Right lobe of liver (tissue), 6 donors: ENCODE results near the gene SH3GL2. TPM values are rescaled to one million over a fixed set of nuclear protein-coding genes. Genes with fewer than 3 reads are reported as not detected.
A peak's percentile ranks its signal among the peaks of the same experiment; 100 is the strongest.

Source experiments
- ATAC-seq, 4 donors: fragments of 200-7000 bp; cut with Tn5 transposase; one replicate each; pipeline ENCODE4 v1.9.1; 2020; ENCODE audit warnings: mild to moderate bottlenecking in 4 of 4, moderate library complexity in 4 of 4
- DNase-seq, 3 donors: peaks; one replicate each; pipeline ENCODE4 v3.0.0-alpha.2; 2020
- H3K27ac ChIP-seq, 3 donors: fragments of 200-600 bp; one replicate each; pipeline ENCODE4 v1.8.0; 2022
- H3K27me3 ChIP-seq, 2 donors: fragments of 200-600 bp; one replicate each; pipeline ENCODE4 v1.8.0; 2022
- H3K36me3 ChIP-seq, 4 donors: fragments of 200-600 bp; sonication (generic) in 1 of 4; one replicate each; pipeline versions ENCODE4 v1.5.1 to v1.8.0; 2017 to 2022; ENCODE audit warnings: control low read depth in 1 of 4
- H3K4me1 ChIP-seq, 4 donors: fragments of 200-600 bp; sonication (generic) in 1 of 4; one replicate each; pipeline versions ENCODE4 v1.5.1 to v1.8.0; 2017 to 2022; ENCODE audit warnings: control low read depth in 1 of 4
- H3K4me3 ChIP-seq, 3 donors: fragments of 200-600 bp; one replicate each; pipeline ENCODE4 v1.8.0; 2022
- H3K9me3 ChIP-seq, 4 donors: fragments of 200-600 bp; sonication (generic) in 1 of 4; one replicate each; pipeline versions ENCODE4 v1.5.1 to v1.8.0; 2017 to 2022; ENCODE audit warnings: control low read depth in 1 of 4
- CTCF ChIP-seq, 4 donors: fragments of 200-600 bp in 3 of 4; fragments of 450-650 bp in 1 of 4; IDR thresholded peaks; one replicate each; pipeline versions ENCODE4 v1.5.1 to v1.8.0; 2016 to 2022; ENCODE audit warnings: antibody characterized with exemption in 4 of 4, mild to moderate bottlenecking in 2 of 4
- POLR2A ChIP-seq: fragments of 450-650 bp; IDR thresholded peaks from one replicate; pipeline ENCODE4 v1.6.1; 2017; ENCODE audit warnings: antibody characterized with exemption, mild to moderate bottlenecking
- WGBS: methylation state at CpG from one replicate; pipeline ENCODE4 v1.1.6; 2018; ENCODE audit warnings: low coverage, low lambda C conversion rate; ENCODE audit not compliant: insufficient coverage; ENCODE audit errors: missing lambda C conversion rate; 5-methylcytosine and 5-hydroxymethylcytosine counted together
- intact Hi-C, 2 donors: fragments of 100-400 bp; cut with DNase I; formaldehyde crosslinking; loops; one replicate each; pipeline versions ENCODE4 v1.11.2 to v1.14.1; 2022
- total RNA-seq, 6 experiments: library from RNA; depleted of rRNA in 2 of 6; stranded (reverse); fragments of >200 nt in 2 of 6; fragmentation: NEBNext Ultra II Directional in 3 of 6; extraction: Animal tissue kit (Norgen Biotek cat#: 25700) in 3 of 6; gene quantifications; one replicate each; pipeline versions ENCODE4 v1.1.0 to v1.2.4, GENCODE V29; 2016 to 2023
- donor health status: DM: no; HTN: yes; CAD: no.
- donor health status: DM: no; HTN: no; CAD: no.
- donor health status: DM: no; HTN: no; CAD: no.
- donor health status: DM: no; HTN: yes; CAD: no.
- donor health status: DM: no; HTN: yes; CAD: no.

SH3GL2 gene
- total RNA-seq, 6 experiments from 2014 or later: 0.07 to 0.09 TPM; not detected in 4

- H3K4me3 ChIP-seq: no peak overlapping the region
- 34% methylated on average over 2 of the region's 2 CpGs for WGBS
- H3K27me3 ChIP-seq: no peaks in the 10 kb centered on the region
- no peaks in the 10 kb centered on the region for H3K4me1 ChIP-seq
- ATAC-seq: no peak
- H3K9me3 ChIP-seq: no peaks in the 10 kb centered on the region
- no peak for DNase-seq
- no peak overlapping the region for H3K27ac ChIP-seq
- H3K36me3 ChIP-seq: no peaks in the 10 kb centered on the region
- TF ChIP-seq POLR2A (no peak), CTCF (IDR thresholded peaks at IDR 0.05) (no peak)
- intact Hi-C loops: loop anchor here in 1 of 2 donors (10.0 kb wide), 2 partner anchors 266 to 414 kb away; no protein-coding TSS in a partner anchor
These were observed 221.6 kb downstream of the SH3GL2 start for GRCh38 chr9:17800418-17800817.

GRCh38 chr9:17802249-17802857 is 223.5 kb downstream of the SH3GL2 start:
- no peak overlapping the region for H3K27ac ChIP-seq
- ATAC-seq (peak in 3 of 4 donors; percentile 37 to 50 (median 46)), DNase-seq (no peak)
- intact Hi-C loops: loop anchor here in 1 of 2 donors (10.0 kb wide), 2 partner anchors 268 to 412 kb away; no protein-coding TSS in a partner anchor
- no peaks in the 10 kb centered on the region for H3K9me3 ChIP-seq
- no peaks in the 10 kb centered on the region for H3K27me3 ChIP-seq
- WGBS: 39% methylated on average over 3 of the region's 3 CpGs
- H3K4me1 ChIP-seq: no peaks in the 10 kb centered on the region
- H3K4me3 ChIP-seq: no peak overlapping the region
- H3K36me3 ChIP-seq: no peaks in the 10 kb centered on the region
- no peak for TF ChIP-seq POLR2A
- TF ChIP-seq CTCF (IDR thresholded peaks at IDR 0.05): peak; percentile 47 to 64 (median 57)

GRCh38 chr9:17807613-17808282 is 228.9 kb downstream of the SH3GL2 start:
- no peaks in the 10 kb centered on the region for H3K9me3 ChIP-seq
- TF ChIP-seq POLR2A (no peak), CTCF (IDR thresholded peaks at IDR 0.05) (no peak)
- 45% methylated on average over 2 of the region's 2 CpGs for WGBS

GRCh38 chr9:17810317-17810716 is 231.5 kb downstream of the SH3GL2 start:
- DNase-seq: no peak
- no peaks in the 10 kb centered on the region for H3K36me3 ChIP-seq
- no peak overlapping the region for H3K4me3 ChIP-seq
- no peak for ATAC-seq
- peaks cover 0 to 8% (median 0%) of the 10 kb centered on the region in 4 donors for H3K4me1 ChIP-seq
- no peak overlapping the region for H3K27ac ChIP-seq
- 56% methylated on average over 4 of the region's 4 CpGs for WGBS
- H3K27me3 ChIP-seq: no peaks in the 10 kb centered on the region
- intact Hi-C loops: loop anchor here in 1 of 2 donors (5.0 kb wide), 1 partner anchor 397 kb away; no protein-coding TSS in a partner anchor
- TF ChIP-seq POLR2A: no peak
- no peak for TF ChIP-seq CTCF (IDR thresholded peaks at IDR 0.05)
- no peaks in the 10 kb centered on the region for H3K9me3 ChIP-seq

More at GRCh38 chr9:17807613-17808282, 228.9 kb downstream of the SH3GL2 start:
- intact Hi-C loops: loop anchor here in 1 of 2 donors (10.0 kb wide), 2 partner anchors 273 to 407 kb away; no protein-coding TSS in a partner anchor
- Histone ChIP-seq H3K27me3 (no peaks in the 10 kb centered on the region), H3K36me3 (no peaks in the 10 kb centered on the region), H3K4me1 (peaks cover 0 to 8% (median 0%) of the 10 kb centered on the region in 4 donors), H3K4me3 (no peak overlapping the region), H3K27ac (no peak overlapping the region)
- ATAC-seq (peak; percentile 95 to 99 (median 96)), DNase-seq (peak; percentile 33 to 62 (median 53))
